GM18868 (cell line): Measurements from ENCODE around the gene MLEC.
"Not testable (repeated sequence)": the region's sequence is repeated elsewhere in the genome, so short reads cannot be mapped to it uniquely, and the experiment has no call there.

ENCODE experiments used
- ATAC-seq: cut with Tn5 transposase; IDR thresholded peaks from one replicate; pipeline ENCODE4 v1.9.1; 2021; ENCODE audit warnings: mild to moderate bottlenecking, moderate library complexity; ENCODE audit not compliant: unreplicated experiment

Gene MLEC

DNA sequence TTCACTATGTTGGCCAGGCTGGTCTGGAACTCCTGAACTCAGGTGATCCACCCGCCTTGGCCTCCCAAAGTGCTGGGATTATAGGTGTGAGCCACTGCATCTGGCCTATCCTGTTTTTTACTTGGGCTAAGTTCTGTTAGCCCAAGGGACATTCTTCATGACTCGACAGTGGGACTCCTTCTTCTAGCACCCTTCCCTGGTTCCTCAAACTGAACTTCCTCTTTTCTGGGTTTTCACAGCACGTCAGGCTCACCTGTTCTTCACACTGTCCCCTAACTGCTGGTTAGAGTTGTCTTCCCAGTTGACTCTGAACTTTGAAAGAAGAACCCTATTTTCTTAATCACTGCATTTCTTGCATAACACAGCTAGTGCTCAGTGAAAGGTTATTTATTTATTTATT lies 24.1 kb upstream of the MLEC start:
- ATAC-seq = peak; percentile 84

DNA sequence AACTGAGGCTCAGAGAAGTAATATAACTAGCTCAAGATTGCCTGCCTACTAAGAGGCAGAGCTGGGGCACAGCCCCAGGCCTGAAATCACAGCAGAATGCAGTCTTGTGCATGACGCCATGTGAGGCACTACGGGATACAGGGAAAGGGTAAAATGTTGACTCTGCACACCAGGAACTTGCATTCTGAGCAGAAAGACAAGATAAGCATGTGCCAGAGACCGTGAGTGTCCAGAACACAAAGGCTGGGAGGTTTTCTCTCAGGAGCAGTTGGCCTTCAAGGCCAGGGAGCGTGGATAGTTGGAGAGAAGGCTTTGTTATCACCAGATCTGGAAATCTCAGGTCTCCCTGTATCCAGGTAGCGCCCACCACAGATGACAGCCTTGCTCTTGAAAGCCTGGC lies 23.2 kb upstream of the MLEC start:
- no peak for ATAC-seq

DNA sequence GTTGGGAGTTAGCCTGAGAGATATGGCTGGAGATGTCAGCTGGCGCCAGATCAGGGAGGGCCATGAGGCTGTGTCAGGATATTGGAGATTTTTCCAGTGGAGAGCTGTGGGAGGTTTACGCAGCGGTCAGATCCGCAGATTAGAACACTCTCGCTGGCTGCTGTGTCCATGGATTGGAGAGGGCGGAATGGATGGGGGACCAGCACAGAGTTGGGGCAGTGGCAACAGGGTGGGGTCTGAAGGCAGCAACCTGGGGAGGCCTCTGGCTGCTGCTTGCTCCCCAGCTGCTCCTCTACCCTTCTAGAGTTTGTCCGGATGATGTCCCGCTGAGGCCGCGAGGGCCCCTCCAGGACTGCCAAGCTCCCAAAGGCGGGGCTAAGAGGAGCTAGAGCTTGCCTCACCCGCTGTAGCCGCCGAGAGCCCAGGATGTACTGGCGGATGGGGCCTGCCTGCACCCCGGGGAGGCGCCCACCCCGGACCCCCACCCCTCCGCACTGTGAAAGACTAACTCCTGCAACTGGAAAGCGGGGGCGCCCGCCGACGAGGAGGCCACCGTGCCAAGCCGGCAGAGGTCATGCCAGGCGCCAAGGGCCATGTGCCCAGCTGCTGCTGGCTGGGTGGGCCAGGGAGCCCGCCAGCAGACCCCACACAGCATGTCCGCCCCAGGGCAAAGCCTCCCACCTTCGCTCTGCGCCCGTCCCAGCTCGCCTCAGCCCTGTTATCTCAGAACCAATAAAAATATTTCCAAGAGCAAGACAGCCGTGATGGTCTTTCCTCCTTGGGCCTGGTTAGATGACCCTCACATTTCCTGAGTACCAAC lies 20.2 kb upstream of the MLEC start:
- ATAC-seq = no peak

DNA sequence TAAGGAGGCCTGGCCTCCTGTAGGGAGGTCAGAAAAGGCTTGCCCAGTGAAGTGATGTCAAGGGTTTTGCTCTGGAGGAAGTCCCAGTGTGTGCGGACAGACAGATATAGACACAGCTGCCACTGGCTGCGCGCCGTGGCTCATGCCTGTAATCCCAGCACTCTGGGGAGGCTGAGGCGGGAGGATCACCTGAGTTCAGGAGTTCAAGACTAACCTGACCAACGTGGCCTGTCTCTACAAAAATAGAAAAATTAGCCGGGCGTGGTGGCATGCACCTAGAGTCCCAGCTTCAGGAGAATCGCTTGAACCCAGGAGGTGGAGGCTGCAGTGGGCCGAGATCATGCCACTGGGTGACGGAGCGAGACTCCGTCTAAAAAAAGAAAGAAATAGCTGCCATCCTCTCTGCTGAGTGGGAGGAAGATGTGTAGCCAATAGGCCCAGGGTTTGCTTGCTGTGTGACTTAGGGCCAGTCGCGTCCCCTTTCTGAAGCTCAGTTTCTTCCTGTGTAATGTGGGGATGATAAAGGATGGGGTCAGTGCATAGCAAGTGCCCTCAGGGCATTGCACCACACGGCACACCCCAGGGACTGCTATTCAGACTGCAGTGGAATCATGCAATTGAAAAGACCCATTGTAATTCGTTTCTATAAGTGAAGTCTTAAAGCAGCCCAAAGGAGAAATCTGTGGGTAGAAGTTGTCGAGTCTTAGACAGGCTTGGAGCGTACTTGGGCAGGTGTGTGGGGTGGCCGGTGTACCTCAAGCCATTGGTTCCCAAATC lies 18.7 kb upstream of the MLEC start:
- ATAC-seq = no peak

DNA sequence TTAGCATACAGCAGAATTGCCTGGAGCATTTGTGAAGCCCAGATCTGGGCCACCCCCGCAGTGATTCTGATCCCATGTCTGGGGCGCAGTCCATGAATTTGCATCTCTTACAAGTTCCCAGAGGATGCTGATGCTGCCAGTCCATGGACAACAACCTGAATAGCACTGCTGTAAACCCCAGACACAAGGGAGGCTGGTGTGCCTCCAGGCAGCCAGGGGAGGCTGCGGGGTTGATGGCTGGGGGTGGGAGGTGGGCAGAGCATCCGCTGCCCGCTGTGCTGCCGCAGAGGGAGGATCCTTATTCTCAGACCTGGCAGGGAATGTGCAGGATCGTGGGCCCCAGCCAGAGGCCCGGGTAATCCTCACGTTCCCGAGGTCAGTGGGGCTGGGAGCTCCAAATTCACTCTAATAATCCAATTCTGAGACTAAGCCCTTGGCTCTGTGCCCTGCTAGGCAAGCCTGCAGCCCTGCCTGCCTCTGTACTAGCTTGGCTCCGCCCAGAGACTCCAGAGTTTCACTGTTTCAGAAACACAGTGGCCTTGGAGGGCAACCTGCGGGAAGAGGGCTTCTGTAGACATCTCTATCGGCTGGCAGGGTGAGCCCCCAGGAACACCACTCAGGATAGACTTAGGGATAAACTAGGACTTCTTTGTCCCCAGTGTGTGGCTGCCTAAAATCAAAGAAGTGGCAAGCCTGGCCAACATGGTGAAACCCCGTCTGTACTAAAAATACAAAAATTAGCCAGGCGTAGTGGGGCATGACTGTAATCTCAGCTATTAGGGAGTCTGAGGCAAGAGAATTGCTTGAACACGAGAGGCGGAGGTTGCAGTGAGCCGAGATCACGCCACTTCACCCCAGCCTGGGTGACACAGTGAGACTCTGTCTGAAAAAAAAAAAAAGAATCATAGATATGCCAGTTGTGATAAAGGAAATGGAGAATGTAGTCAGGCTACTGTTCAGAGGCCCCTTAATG lies 17.8 kb upstream of the MLEC start:
- peak; percentile 68 for ATAC-seq

DNA sequence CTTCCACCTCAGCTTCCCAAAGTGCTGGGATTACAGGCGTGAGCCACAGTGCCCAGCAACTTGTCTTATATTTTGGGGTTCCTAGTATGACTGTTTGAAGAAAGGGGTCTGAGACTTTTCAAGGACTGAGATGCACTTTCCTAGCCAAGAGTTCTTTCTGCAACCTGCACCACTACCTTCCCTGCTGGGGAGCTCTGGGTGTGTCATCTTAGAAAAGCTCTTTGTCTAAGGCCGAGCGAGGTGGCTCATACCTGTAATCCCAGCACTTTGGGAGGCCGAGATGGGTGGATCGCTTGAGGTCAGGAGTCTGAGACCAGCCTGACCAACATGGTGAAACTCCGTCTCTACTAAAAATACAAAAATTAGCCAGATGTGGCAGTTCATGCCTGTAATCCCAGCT lies 16.7 kb upstream of the MLEC start:
- not testable (repeated sequence) for ATAC-seq

DNA sequence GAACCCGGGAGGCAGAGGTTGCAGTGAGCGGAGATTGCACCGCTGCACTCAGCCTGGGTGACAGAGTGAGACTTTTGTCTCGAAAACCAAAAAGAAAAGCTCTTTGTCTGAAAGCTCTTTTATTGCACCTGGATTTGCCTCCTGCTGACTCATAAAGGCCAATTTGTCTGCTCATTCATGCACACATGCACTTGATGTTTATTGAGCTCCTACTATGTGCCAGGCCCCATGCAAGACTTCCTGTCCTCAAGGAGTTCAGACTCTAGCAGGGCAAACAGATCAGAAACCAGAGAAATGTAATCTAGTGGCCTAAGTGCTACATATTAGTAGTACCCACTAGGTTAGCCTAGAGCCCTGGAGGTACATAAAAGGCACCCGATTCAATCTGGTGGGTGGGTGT lies 16.3 kb upstream of the MLEC start:
- no peak for ATAC-seq

GRCh38 chr12:120674097-120674636 lies 12.8 kb upstream of the MLEC start:
- no peak for ATAC-seq

- peak; percentile 63 for ATAC-seq
Measured at GRCh38 chr12:120677765-120678473, 9.0 kb upstream of the MLEC start.

DNA sequence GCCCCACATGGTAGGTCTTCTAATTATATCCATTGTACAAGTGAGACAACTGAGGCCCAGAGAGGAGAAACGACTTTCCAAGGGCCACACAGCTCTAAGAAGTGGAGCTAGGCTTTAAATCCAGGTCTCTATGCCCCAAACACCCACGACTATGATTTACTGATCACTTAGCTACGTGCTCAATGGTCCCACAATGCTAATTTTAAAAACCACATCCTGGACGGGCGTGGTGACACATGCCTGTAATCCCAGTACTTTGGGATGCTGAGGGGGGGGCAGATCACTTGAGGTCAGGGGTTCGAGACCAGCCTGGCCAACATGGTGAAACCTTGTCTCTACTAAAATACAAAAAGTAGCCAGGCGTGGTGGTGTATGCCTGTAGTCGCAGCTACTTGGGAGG lies 8.4 kb upstream of the MLEC start:
- ATAC-seq = peak; percentile 6

GRCh38 chr12:120680165-120680738 lies 6.7 kb upstream of the MLEC start:
- ATAC-seq = no peak

GRCh38 chr12:120684523-120684932 lies 2.4 kb upstream of the MLEC start:
- no peak for ATAC-seq

DNA sequence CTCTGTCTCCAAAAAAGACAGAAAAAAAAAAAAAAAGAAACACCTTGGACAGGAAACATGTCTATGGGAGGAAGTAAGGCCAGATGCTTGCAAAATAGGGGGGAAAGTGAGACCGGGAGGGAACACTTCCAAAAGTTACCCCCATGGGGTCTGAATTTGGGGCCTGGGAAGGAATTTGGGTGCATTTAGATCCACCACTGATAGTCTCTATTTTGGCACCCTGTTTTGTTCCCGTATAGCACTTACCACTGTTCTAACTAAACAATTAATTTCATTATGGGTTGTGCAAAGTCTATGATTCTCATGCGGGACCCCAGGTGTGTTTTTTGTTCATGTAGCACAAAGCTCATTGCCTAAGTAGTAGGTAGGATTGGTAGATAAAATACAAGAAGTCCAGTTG lies 1.4 kb upstream of the MLEC start:
- no peak for ATAC-seq

GRCh38 chr12:120686151-120686689 lies 729 bp upstream of the MLEC start:
- peak; percentile 69 for ATAC-seq

DNA sequence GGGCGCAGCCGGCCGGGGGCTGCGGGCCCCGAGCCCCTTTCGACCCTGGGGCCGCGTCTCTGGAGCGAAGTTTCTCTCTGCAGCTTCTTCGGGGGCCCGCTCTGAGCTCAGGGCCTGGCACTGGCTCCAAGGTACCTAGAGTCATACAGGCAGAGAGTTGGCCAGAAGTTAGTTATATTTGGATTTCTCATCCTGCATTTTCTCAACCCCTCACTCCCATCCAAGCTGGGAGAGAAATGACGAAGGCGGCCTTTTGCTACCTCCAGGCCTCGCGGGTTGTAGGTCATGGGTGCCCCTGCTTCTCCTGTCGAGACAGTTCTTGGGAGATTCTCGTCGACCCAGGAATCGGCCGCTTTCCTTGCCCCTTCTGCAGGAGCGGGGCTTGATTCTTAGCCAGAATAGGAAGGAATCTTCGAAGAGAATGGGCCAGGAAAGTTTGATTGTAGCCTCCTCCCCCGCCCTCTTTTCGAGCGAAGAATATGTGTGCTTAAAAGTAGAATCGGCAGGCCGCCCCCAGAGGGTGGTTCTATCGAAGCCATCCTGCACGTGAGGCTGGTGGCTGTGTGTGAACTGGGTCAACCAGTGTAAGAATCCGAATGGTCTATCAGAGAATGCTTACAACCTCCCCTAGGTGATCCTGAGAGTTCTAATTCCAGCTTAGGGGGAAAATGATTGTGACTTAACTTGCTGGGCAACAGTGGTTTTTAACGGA lies 785 bp downstream of the MLEC start:
- ATAC-seq = no peak

- no peak for ATAC-seq
Measured at GRCh38 chr12:120688527-120689071, 1.6 kb downstream of the MLEC start.

DNA sequence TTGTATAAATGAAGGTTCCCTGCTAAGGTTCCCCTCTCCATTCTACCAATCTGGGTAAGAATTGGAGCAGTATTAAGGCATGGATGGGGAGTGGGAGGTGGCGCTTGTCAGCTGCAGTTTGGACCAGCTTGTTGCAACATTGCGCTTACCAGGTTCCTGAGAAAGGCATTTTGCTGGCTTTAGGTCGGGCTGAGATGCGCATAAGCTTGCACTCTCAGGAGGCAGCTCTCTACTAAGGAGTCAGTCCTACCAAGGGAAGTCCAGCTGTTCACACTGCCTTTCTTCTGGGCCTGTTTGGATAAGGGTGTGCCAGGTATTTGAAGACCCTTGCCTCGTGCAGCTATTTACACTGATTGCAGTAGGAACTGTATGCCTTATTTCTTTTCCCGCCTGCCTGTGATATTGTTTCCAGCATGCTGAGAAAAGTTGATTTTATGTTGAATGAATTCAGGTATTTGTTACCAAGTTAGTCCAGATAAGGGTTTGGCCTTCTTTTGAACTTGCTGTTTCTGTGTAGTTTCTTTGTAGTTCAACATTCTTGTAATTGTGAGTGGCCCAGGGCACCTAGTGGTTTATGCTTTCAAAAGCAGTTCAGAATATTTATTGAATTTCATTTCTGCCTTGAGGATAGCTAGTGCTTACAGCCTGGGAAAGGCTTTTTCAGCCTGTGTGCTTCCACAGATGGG lies 2.6 kb downstream of the MLEC start:
- ATAC-seq = no peak

- no peak for ATAC-seq
Measured at GRCh38 chr12:120690083-120690450, 3.1 kb downstream of the MLEC start.
